Keratinocyte (primary cell): Measurements from ENCODE around the gene AHCY. TPM values are rescaled to one million over a fixed set of nuclear protein-coding genes. Genes with fewer than 3 reads are reported as not detected.

Experiments
- DNase-seq: peaks from one replicate; pipeline ENCODE4 v3.0.0-alpha.2; 2011; ENCODE audit warnings: low read depth, missing footprints, low spot score
- FAIRE-seq: peaks from 2 replicates; lab custom pipeline; 2011; peaks lifted over from hg19 to GRCh38; lab: Jason Lieb, UNC
- H2AFZ ChIP-seq: 2 replicates; pipeline ENCODE4 v1.6.0; 2012; ENCODE audit warnings: low read length, control low read depth, inconsistent platforms; ENCODE audit not compliant: control insufficient read depth
- H3K27ac ChIP-seq: 2 replicates; pipeline ENCODE4 v1.5.1; 2011; ENCODE audit warnings: low read length; ENCODE audit not compliant: control insufficient read depth, insufficient read depth
- H3K27me3 ChIP-seq: 3 replicates; pipeline ENCODE4 v1.6.0; 2011; ENCODE audit warnings: low read length; ENCODE audit not compliant: control insufficient read depth, insufficient read depth; ENCODE audit errors: extremely low read depth
- H3K36me3 ChIP-seq, 2 experiments: 2 replicates in 1 of 2; 3 replicates in 1 of 2; pipeline ENCODE4 v1.5.1; 2011; ENCODE audit warnings: low read length in 2 of 2, mild to moderate bottlenecking in 1 of 2; ENCODE audit not compliant: control insufficient read depth in 2 of 2, insufficient read depth in 2 of 2; ENCODE audit errors: extremely low read depth in 1 of 2
- H3K4me1 ChIP-seq: 3 replicates; pipeline ENCODE4 v1.5.1; 2011; ENCODE audit warnings: low read length; ENCODE audit not compliant: control insufficient read depth, insufficient read depth; ENCODE audit errors: extremely low read depth
- H3K4me2 ChIP-seq: 3 replicates; pipeline ENCODE4 v1.6.0; 2011; ENCODE audit warnings: low read depth, low read length; ENCODE audit not compliant: control insufficient read depth, insufficient read depth; ENCODE audit errors: extremely low read depth
- H3K4me3 ChIP-seq, 3 experiments: fragments of 200-600 bp in 1 of 3; sonication (generic) in 1 of 3; 2 replicates in 2 of 3; 3 replicates in 1 of 3; pipeline ENCODE4 v1.5.1; 2011 to 2016; ENCODE audit warnings: low read length in 3 of 3, mild to moderate bottlenecking in 3 of 3, control low read depth in 2 of 3, inconsistent platforms in 1 of 3, low read depth in 1 of 3, mixed read lengths in 1 of 3, mixed run types in 1 of 3, moderate library complexity in 1 of 3; ENCODE audit not compliant: control insufficient read depth in 2 of 3, insufficient read depth in 2 of 3; ENCODE audit errors: extremely low read depth in 1 of 3
- H3K79me2 ChIP-seq: 2 replicates; pipeline ENCODE4 v1.6.0; 2012; ENCODE audit warnings: low read length; ENCODE audit not compliant: control insufficient read depth, insufficient read depth
- H3K9ac ChIP-seq: 3 replicates; pipeline ENCODE4 v1.6.0; 2011; ENCODE audit warnings: low read length; ENCODE audit not compliant: control insufficient read depth, insufficient read depth; ENCODE audit errors: extremely low read depth
- H3K9me1 ChIP-seq: 3 replicates; pipeline ENCODE4 v1.6.0; 2011; ENCODE audit warnings: low read length; ENCODE audit not compliant: control insufficient read depth, insufficient read depth; ENCODE audit errors: extremely low read depth
- H3K9me3 ChIP-seq: 2 replicates; pipeline ENCODE4 v1.5.1; 2012; ENCODE audit warnings: low read depth, low read length; ENCODE audit not compliant: control insufficient read depth
- H4K20me1 ChIP-seq: 3 replicates; pipeline ENCODE4 v1.6.0; 2011; ENCODE audit warnings: low read length; ENCODE audit not compliant: control insufficient read depth, insufficient read depth; ENCODE audit errors: extremely low read depth
- EZH2 ChIP-seq: IDR thresholded peaks from one replicate; pipeline ENCODE4 v1.6.1; 2012; ENCODE audit warnings: inconsistent platforms, mild to moderate bottlenecking, low read length, moderate library complexity
- dilution Hi-C: fragments of 300-500 bp; cut with MboI; formaldehyde crosslinking; loops from one replicate; pipeline ENCODE4 v1.7.0; 2020; ENCODE audit warnings: low sequenced_read_pairs; ENCODE audit not compliant: extremely low pct_ligation_motif_present
- polyA plus RNA-seq, 5 experiments: library from polyadenylated mRNA; depleted of rRNA in 3 of 5; stranded (reverse) in 3 of 5; stranded (forward) in 1 of 5; unstranded in 1 of 5; fragments of >200 nt; gene quantifications; 1 replicate in 1 of 5; 2 replicates in 3 of 5; 3 replicates in 1 of 5; pipeline versions ENCODE4 v1.2.1 to v1.2.3, GENCODE V29; 2011 to 2012; ENCODE audit warnings: missing spikeins in 2 of 5, low read depth in 1 of 5, low replicate concordance in 1 of 5
- TF ChIP-seq, protein P1 (sequence below), 3 experiments: IDR thresholded peaks in 1 of 3; conservative IDR thresholded peaks in 1 of 3; optimal IDR thresholded peaks in 1 of 3; 2 replicates in 2 of 3; 3 replicates in 1 of 3; pipeline versions ENCODE3 to v1.5.1; 2011; ENCODE audit warnings: low read length in 3 of 3, mild to moderate bottlenecking in 3 of 3, moderate library complexity in 2 of 3, control low read depth in 1 of 3, inconsistent platforms in 1 of 3; ENCODE audit not compliant: insufficient read depth in 2 of 3; ENCODE audit errors: extremely low read depth in 1 of 3

Gene AHCY
- polyA plus RNA-seq, 1 donor (not counting 4 experiments of a cell fraction or from before 2014, with no cell fraction given) = 320 TPM

DNA sequence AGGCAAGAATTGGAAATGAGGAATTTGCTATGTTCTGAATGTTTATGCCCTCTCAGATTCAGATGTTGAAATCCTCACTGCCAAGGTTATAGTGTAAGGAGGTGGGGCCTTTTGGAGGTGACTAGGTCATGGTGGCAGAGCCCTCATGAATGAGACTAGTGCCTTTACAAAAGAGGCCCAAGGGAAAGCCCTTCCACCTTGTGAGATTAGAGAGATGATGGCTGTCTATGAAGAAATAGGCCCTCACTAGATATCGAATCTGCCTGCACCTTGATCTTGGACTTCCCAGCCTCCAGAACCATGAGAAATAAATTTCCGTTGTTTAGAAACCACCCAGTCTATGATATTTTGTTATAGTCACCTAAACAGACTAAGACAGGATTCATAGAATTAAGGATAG, 51.5 kb downstream of the AHCY start:
- no peak for DNase-seq
- H2AFZ ChIP-seq = no peak overlapping the region
- dilution Hi-C loops = no loop called here

DNA sequence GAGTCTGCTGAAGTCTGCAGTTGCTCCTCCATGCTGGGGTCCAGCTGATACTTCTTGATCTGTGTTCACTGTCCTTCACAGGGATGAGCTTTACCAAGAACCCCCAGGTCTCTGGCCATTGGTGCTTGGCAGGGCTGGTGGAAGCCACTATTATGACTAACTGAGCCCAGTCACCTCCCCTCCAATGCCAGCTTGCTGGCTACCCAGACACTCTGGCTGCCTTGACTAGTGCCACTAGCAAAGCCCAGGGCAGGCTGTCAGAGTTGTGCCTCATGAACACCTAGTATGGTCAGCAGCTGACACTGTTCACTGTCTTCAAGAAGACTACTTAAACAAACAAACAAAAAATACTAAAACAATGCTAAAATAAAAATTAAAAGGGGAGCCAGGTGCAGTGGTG, 53.1 kb downstream of the AHCY start:
- dilution Hi-C loops = no loop called here
- H2AFZ ChIP-seq = no peak overlapping the region
- FAIRE-seq (no peak), DNase-seq (no peak)
- no peak for TF ChIP-seq EZH2
- H3K4me2 ChIP-seq = no peak overlapping the region
- no peaks in the 10 kb centered on the region for H3K9me3 ChIP-seq
- H3K27me3 ChIP-seq = no peaks in the 10 kb centered on the region
- no peaks in the 10 kb centered on the region for H3K79me2 ChIP-seq
- no peaks in the 10 kb centered on the region for H3K4me1 ChIP-seq
- no peak overlapping the region for H3K27ac ChIP-seq
- no peak overlapping the region for H3K4me3 ChIP-seq
- H3K36me3 ChIP-seq = no peaks in the 10 kb centered on the region
- H3K9ac ChIP-seq = no peak overlapping the region
- H4K20me1 ChIP-seq = no peaks in the 10 kb centered on the region
- H3K9me1 ChIP-seq = no peaks in the 10 kb centered on the region

More for the DNA sequence above, 51.5 kb downstream of the AHCY start:
- H3K9me3 ChIP-seq = no peaks in the 10 kb centered on the region
- H3K36me3 ChIP-seq = no peaks in the 10 kb centered on the region
- no peaks in the 10 kb centered on the region for H3K79me2 ChIP-seq
- H3K4me2 ChIP-seq = no peak overlapping the region
- TF ChIP-seq EZH2 = no peak
- TF ChIP-seq, protein P1, sequence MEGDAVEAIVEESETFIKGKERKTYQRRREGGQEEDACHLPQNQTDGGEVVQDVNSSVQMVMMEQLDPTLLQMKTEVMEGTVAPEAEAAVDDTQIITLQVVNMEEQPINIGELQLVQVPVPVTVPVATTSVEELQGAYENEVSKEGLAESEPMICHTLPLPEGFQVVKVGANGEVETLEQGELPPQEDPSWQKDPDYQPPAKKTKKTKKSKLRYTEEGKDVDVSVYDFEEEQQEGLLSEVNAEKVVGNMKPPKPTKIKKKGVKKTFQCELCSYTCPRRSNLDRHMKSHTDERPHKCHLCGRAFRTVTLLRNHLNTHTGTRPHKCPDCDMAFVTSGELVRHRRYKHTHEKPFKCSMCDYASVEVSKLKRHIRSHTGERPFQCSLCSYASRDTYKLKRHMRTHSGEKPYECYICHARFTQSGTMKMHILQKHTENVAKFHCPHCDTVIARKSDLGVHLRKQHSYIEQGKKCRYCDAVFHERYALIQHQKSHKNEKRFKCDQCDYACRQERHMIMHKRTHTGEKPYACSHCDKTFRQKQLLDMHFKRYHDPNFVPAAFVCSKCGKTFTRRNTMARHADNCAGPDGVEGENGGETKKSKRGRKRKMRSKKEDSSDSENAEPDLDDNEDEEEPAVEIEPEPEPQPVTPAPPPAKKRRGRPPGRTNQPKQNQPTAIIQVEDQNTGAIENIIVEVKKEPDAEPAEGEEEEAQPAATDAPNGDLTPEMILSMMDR (optimal IDR thresholded peaks at IDR 0.05 in 1 of 3, IDR thresholded peaks at IDR 0.05 in 1 of 3, conservative IDR thresholded peaks at IDR 0.05 in 1 of 3; ENCODE audit: extremely low read depth in 1 of 3, insufficient read depth in 2 of 3, low read length in 3 of 3) = no peak
- no peak overlapping the region for H3K27ac ChIP-seq
- no peak overlapping the region for H3K4me3 ChIP-seq
- H3K9me1 ChIP-seq = no peaks in the 10 kb centered on the region
- H3K27me3 ChIP-seq = no peaks in the 10 kb centered on the region
- no peaks in the 10 kb centered on the region for H3K4me1 ChIP-seq
- FAIRE-seq = no peak
- no peaks in the 10 kb centered on the region for H4K20me1 ChIP-seq
- no peak overlapping the region for H3K9ac ChIP-seq

DNA sequence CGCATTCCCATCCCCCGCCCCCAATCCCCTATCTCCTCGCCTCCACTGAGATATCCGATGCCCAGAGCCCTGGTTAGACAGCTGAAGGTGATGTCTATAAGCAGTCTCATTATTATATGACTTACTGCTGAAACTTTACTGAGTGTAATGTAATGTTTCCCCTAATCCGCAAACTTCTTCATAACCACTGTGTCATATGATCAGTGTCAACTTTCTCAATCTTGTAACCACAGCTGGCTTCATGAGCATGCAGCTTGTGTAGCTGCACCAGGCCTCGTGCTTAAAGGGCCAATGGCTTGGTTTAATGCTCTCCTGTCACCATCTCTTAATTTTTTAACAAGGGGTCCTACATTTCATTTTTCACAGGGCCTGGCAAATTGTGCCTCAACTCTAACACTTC, 53.9 kb downstream of the AHCY start:
- Histone ChIP-seq H3K79me2 (no peaks in the 10 kb centered on the region), H3K9ac (no peak overlapping the region), H3K9me3 (no peaks in the 10 kb centered on the region), H3K36me3 (no peaks in the 10 kb centered on the region), H3K4me3 (no peak overlapping the region), H3K9me1 (no peaks in the 10 kb centered on the region), H3K27me3 (no peaks in the 10 kb centered on the region), H3K4me2 (no peak overlapping the region), H2AFZ (no peak overlapping the region), H3K27ac (no peak overlapping the region), H3K4me1 (no peaks in the 10 kb centered on the region), H4K20me1 (no peaks in the 10 kb centered on the region)
- FAIRE-seq = no peak
- dilution Hi-C loops = no loop called here
- TF ChIP-seq, protein P1 (optimal IDR thresholded peaks at IDR 0.05 in 1 of 3, IDR thresholded peaks at IDR 0.05 in 1 of 3, conservative IDR thresholded peaks at IDR 0.05 in 1 of 3; ENCODE audit: extremely low read depth in 1 of 3, insufficient read depth in 2 of 3, low read length in 3 of 3) = no peak
- TF ChIP-seq EZH2 = no peak
- DNase-seq = no peak
